HepG2 (cell line): ENCODE measurements around the gene SLC25A15. TPM values are rescaled to one million over a fixed set of nuclear protein-coding genes. Genes with fewer than 3 reads are reported as not detected.

ENCODE experiments used
- FOXA3 ChIP-seq: IDR thresholded peaks from 2 replicates; pipeline ENCODE4 v1.6.1; 2016; ENCODE audit warnings: missing genetic modification reagents, missing compliant biosample characterization
- KLF16 ChIP-seq, 2 experiments: sonication (generic) in 1 of 2; formaldehyde crosslinking in 1 of 2; IDR thresholded peaks; 2 replicates each; pipeline versions ENCODE4 v1.6.1 to v1.8.0; 2016 to 2023; ENCODE audit warnings: missing genetic modification reagents in 2 of 2, missing compliant biosample characterization in 1 of 2
- ONECUT2 ChIP-seq: sonication (generic); formaldehyde crosslinking; IDR thresholded peaks from 2 replicates; pipeline ENCODE4 v1.4.0; 2020; ENCODE audit warnings: missing genetic modification reagents
- REST ChIP-seq, 2 experiments: IDR thresholded peaks; 2 replicates each; pipeline ENCODE4 v1.6.1; 2011 to 2012; ENCODE audit warnings: low read length in 2 of 2, borderline replicate concordance in 1 of 2, low read depth in 1 of 2, mild to moderate bottlenecking in 1 of 2, moderate library complexity in 1 of 2
- SKI ChIP-seq: fragments of 450-650 bp; IDR thresholded peaks from one replicate; pipeline ENCODE4 v1.6.1; 2018; ENCODE audit warnings: mild to moderate bottlenecking; ENCODE audit not compliant: partially characterized antibody
- SOX6 ChIP-seq, 2 experiments: fragments of 450-650 bp in 1 of 2; sonication (generic) in 1 of 2; formaldehyde crosslinking in 1 of 2; IDR thresholded peaks; 2 replicates each; pipeline versions ENCODE4 v1.4.0 to v1.6.1; 2017 to 2020; ENCODE audit warnings: antibody characterized with exemption in 1 of 2, mild to moderate bottlenecking in 1 of 2, missing genetic modification reagents in 1 of 2
- ZBED4 ChIP-seq: sonication (generic); formaldehyde crosslinking; IDR thresholded peaks from 2 replicates; pipeline ENCODE4 v1.4.0; 2020; ENCODE audit warnings: missing genetic modification reagents, borderline replicate concordance
- ZNF609 ChIP-seq: sonication (generic); formaldehyde crosslinking; IDR thresholded peaks from 2 replicates; pipeline ENCODE4 v1.4.0; 2020; ENCODE audit warnings: mild to moderate bottlenecking, missing genetic modification reagents, borderline replicate concordance
- ZNF709 ChIP-seq: sonication (generic); formaldehyde crosslinking; IDR thresholded peaks from 2 replicates; pipeline ENCODE4 v1.5.0; 2020; ENCODE audit warnings: mild to moderate bottlenecking, missing genetic modification reagents
- ZXDC ChIP-seq: sonication (generic); formaldehyde crosslinking; IDR thresholded peaks from 2 replicates; pipeline ENCODE4 v1.5.0; 2020; ENCODE audit warnings: mild to moderate bottlenecking, missing genetic modification reagents
- polyA plus RNA-seq, 8 experiments: library from polyadenylated mRNA; depleted of rRNA in 3 of 8; stranded (reverse) in 7 of 8; unstranded in 1 of 8; fragments of >200 nt; fragmentation: Illumina TruSeq in 4 of 8; extraction: Trizol in 4 of 8; gene quantifications; 2 replicates each; pipeline versions ENCODE4 v1.2.1 to v1.2.3, GENCODE V29; 2011 to 2016; ENCODE audit warnings: low read depth in 4 of 8, missing spikeins in 1 of 8, mixed read lengths in 1 of 8; ENCODE audit not compliant: insufficient read depth in 1 of 8
- total RNA-seq, 5 experiments: library from RNA; depleted of rRNA; stranded (reverse); fragments of >200 nt; fragmentation: Illumina TruSeq; extraction: Trizol; gene quantifications; 2 replicates each; pipeline ENCODE4 v1.2.3, GENCODE V29; 2016; ENCODE audit warnings: low read depth in 1 of 5

SLC25A15 gene
- total and polyA plus RNA-seq, 2 of the 13 experiments (the other 11 are each of a cell fraction or from before 2014, with no cell fraction given) = 17.3 to 39.1 TPM

DNA sequence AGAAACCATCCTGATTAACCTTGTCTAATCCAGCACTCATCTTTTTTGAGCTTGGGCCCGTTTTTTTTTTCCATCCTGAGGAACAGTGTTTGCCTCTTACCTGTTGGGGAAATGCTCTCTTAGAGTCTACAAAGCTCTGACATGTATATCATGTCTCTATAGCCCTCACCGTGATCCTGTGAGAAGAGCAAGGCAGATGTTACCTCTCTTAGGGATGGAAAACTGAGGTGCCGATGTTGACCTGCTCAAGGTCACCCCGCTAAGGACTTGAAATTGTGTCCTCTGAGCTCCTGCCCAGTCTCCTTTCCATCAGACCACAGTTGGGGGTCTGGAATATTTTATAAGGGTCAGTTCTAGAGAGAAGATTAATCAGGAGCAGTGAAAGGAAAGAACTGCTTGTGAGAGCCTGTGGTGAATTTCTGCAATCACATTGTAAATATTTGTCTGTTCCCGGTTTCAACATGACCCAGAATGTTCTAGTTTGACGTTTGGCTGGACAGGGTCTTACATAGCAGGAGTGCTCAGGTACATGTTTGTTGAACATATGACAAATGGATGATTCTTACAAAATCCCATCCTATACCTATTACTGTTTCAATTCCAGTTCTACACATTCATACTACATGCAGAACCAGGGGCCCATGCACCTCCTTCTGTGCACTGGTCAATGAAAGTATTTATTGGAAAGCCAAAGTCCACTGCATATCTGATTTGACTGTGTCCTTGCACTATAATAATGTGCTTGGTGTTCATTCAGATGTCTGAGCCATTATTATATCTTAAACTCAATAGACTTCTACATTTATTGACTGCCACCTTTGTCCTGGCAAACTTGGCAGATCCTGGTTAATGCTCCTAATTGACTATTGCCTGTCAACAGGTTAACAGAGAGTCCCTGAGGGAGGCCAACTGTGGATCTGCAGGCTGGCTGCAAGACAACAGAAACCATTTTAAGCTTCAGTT, 12.1 kb downstream of the SLC25A15 start (continued):
- TF ChIP-seq FOXA3 (CRISPR knock-in tag) (peak; percentile 70; the same call in 1 of the 2 replicates), REST (IDR thresholded peaks at IDR 0.05; ENCODE audit: borderline replicate concordance in 1 of 2, low read depth in 1 of 2, low read length in 2 of 2) (peak in 1 of 2 experiments; percentile 24; a peak in 1 of 4 replicates), ONECUT2 (peak; percentile 68), ZNF609 (CRISPR knock-in tag) (peak; percentile 22; the same call in 1 of the 2 replicates), SKI (peak; percentile 19), ZXDC (CRISPR knock-in tag) (no peak), ZNF709 (0 out of 2 replicates have a peak, but pooled peaks have one; percentile 5), ZBED4 (CRISPR knock-in tag) (0 out of 2 replicates have a peak, but pooled peaks have one; percentile 60), KLF16 (CRISPR knock-in tag; IDR thresholded peaks at IDR 0.05) (peak in 1 of 2 experiments; percentile 36; a peak in 1 of 4 replicates), SOX6 (IDR thresholded peaks at IDR 0.05) (no peak), SOX6 (CRISPR knock-in tag; IDR thresholded peaks at IDR 0.05) (peak; percentile 52; the same call in 1 of the 2 replicates)
